K562 (cell line): ENCODE results near the gene TRIP11.

Source experiments
- CBFB ChIP-seq: sonication (generic); formaldehyde crosslinking; IDR thresholded peaks from 2 replicates; pipeline ENCODE4 v1.4.0; 2020; ENCODE audit warnings: mild to moderate bottlenecking, missing genetic modification reagents
- EP300 ChIP-seq: IDR thresholded peaks from 2 replicates; pipeline ENCODE4 v1.6.1; 2012; ENCODE audit warnings: low read length, improper control_type of control experiment
- USF2 ChIP-seq: sonication (generic); formaldehyde crosslinking; IDR thresholded peaks from 2 replicates; pipeline ENCODE4 v1.5.0; 2020; ENCODE audit warnings: missing genetic modification reagents
- ZNF133 ChIP-seq: fragments of 250-450 bp; sonication (Bioruptor Pico); IDR thresholded peaks from 2 replicates; pipeline ENCODE4 v1.4.0; 2020; ENCODE audit warnings: mild to moderate bottlenecking
- ZNF277 ChIP-seq: fragments of 250-450 bp; sonication (Bioruptor Pico); IDR thresholded peaks from 2 replicates; pipeline ENCODE4 v1.8.0; 2022; ENCODE audit warnings: inconsistent platforms, mild to moderate bottlenecking, moderate library complexity, borderline replicate concordance

- TF ChIP-seq CBFB (CRISPR knock-in tag) (no peak), ZNF277 (CRISPR knock-in tag) (no peak), USF2 (no peak), ZNF133 (no peak), EP300 (no peak)
Measured at GRCh38 chr14:91925001-91925726, 114.7 kb downstream of the TRIP11 start.
